Stomach (tissue), 9 donors: ENCODE measurements around the gene MBNL2. TPM values are rescaled to one million over a fixed set of nuclear protein-coding genes. Genes with fewer than 3 reads are reported as not detected.

Experiments
- DNase-seq, 2 donors: peaks; one replicate each; pipeline versions ENCODE4 v3.0.0 to v3.0.0-alpha.2; 2013 to 2019
- H3K27ac ChIP-seq, 5 donors: fragments of 200-600 bp in 4 of 5; sonication (generic) in 4 of 5; one replicate each; pipeline ENCODE4 v1.5.1; 2013 to 2019; ENCODE audit warnings: mild to moderate bottlenecking in 1 of 5, moderate library complexity in 1 of 5
- H3K27me3 ChIP-seq, 3 donors: fragments of 200-600 bp; sonication (generic); one replicate each; pipeline ENCODE4 v1.5.1; 2017 to 2019; ENCODE audit warnings: mixed run types in 1 of 3
- H3K36me3 ChIP-seq, 4 donors: fragments of 200-600 bp; sonication (generic); 1 replicate in 3 of 4; 2 replicates in 1 of 4; pipeline ENCODE4 v1.5.1; 2016 to 2019
- H3K4me1 ChIP-seq, 4 donors: fragments of 200-600 bp; sonication (generic); one replicate each; pipeline ENCODE4 v1.5.1; 2016 to 2019
- H3K4me3 ChIP-seq, 4 donors: fragments of 200-600 bp; sonication (generic) in 3 of 4; one replicate each; pipeline ENCODE4 v1.5.1; 2016 to 2019; ENCODE audit warnings: mild to moderate bottlenecking in 1 of 4
- H3K9me3 ChIP-seq, 4 donors: fragments of 200-600 bp; sonication (generic); one replicate each; pipeline ENCODE4 v1.5.1; 2016 to 2019
- CTCF ChIP-seq, 7 experiments: fragments of 450-650 bp in 4 of 7; fragments of 200-600 bp in 3 of 7; sonication (generic) in 3 of 7; IDR thresholded peaks; one replicate each; pipeline ENCODE4 v1.5.1; 2016 to 2019; ENCODE audit warnings: antibody characterized with exemption in 7 of 7, control low read depth in 2 of 7, mild to moderate bottlenecking in 1 of 7
- EP300 ChIP-seq: sonication (generic); formaldehyde crosslinking; IDR thresholded peaks from one replicate; pipeline ENCODE4 v1.6.1; 2017; ENCODE audit warnings: antibody characterized with exemption
- POLR2A ChIP-seq, 4 donors: fragments of 450-650 bp; IDR thresholded peaks; one replicate each; pipeline ENCODE4 v1.6.1; 2016; ENCODE audit warnings: antibody characterized with exemption in 4 of 4, control low read depth in 2 of 4, mild to moderate bottlenecking in 1 of 4, moderate library complexity in 1 of 4
- POLR2AphosphoS5 ChIP-seq, 3 donors: sonication (generic); formaldehyde crosslinking; IDR thresholded peaks; one replicate each; pipeline ENCODE4 v1.6.1; 2016; ENCODE audit warnings: antibody characterized with exemption in 3 of 3
- WGBS, 5 donors: extraction: QIAGEN DNeasy Blood & Tissue Kit in 3 of 5; methylation state at CpG; one replicate each; pipeline versions ENCODE4 v1.1.5 to v1.1.7; 2013 to 2018; 5-methylcytosine and 5-hydroxymethylcytosine counted together
- intact Hi-C: fragments of 100-400 bp; cut with DNase I; formaldehyde crosslinking; loops from one replicate; pipeline ENCODE4 v1.15.1; 2023; ENCODE audit warnings: low total_unique reads
- polyA plus RNA-seq, 3 donors: library from polyadenylated mRNA; stranded (reverse); fragments of 200-250 nt; gene quantifications; one replicate each; pipeline ENCODE4 v1.2.3, GENCODE V29; 2013
- total RNA-seq, 5 donors: library from RNA; depleted of rRNA; stranded (reverse); fragments of >200 nt; gene quantifications; one replicate each; pipeline versions ENCODE4 v1.1.0 to v1.2.3, GENCODE V29; 2014 to 2016
- donor health status: healthy with polysubstance abuse.
- donor health status: Bipolar disorder and iron deficiency.
- donor health status: healthy.

The MBNL2 gene
- total and polyA plus RNA-seq, 8 donors = 8.3 to 74.5 (median 25.6) TPM

- intact Hi-C loops = no loop called here
- WGBS, 5 donors = 83 to 100% (median 93%) methylated on average over 1 of the region's 1 CpG
- H3K27ac ChIP-seq = peak overlapping the region in 3 of 5 donors; percentile 59 to 81 (median 71)
- no peaks in the 10 kb centered on the region for H3K9me3 ChIP-seq
- DNase-seq = no peak
- no peak for TF ChIP-seq POLR2A (IDR thresholded peaks at IDR 0.05)
- no peak for TF ChIP-seq EP300
- TF ChIP-seq CTCF (IDR thresholded peaks at IDR 0.05) = no peak
- no peak for TF ChIP-seq POLR2AphosphoS5 (IDR thresholded peaks at IDR 0.05)
- peaks cover 41 to 95% (median 73%) of the 10 kb centered on the region in 4 donors for H3K4me1 ChIP-seq
- peaks cover 0 to 5% (median 0%) of the 10 kb centered on the region in 4 donors for H3K36me3 ChIP-seq
- H3K27me3 ChIP-seq = no peaks in the 10 kb centered on the region
- no peak overlapping the region for H3K4me3 ChIP-seq
Observed at GRCh38 chr13:97233499-97233898, 11.4 kb downstream of the MBNL2 start.

- 69 to 82% (median 77%) methylated on average over 5 of the region's 5 CpGs for WGBS, 5 donors
- no peak for DNase-seq
- H3K36me3 ChIP-seq = peaks cover 0 to 5% (median 0%) of the 10 kb centered on the region in 4 donors
- no peaks in the 10 kb centered on the region for H3K9me3 ChIP-seq
- peak overlapping the region in 1 of 4 donors; percentile 25 for H3K4me3 ChIP-seq
- peak overlapping the region; percentile 27 to 81 (median 59) for H3K27ac ChIP-seq
- H3K4me1 ChIP-seq = peaks cover 44 to 95% (median 78%) of the 10 kb centered on the region in 4 donors
- intact Hi-C loops = no loop called here
- TF ChIP-seq POLR2A (IDR thresholded peaks at IDR 0.05) = no peak
- TF ChIP-seq POLR2AphosphoS5 (IDR thresholded peaks at IDR 0.05) = no peak
- no peak for TF ChIP-seq EP300
- TF ChIP-seq CTCF (IDR thresholded peaks at IDR 0.05) = no peak
- H3K27me3 ChIP-seq = no peaks in the 10 kb centered on the region
Observed at GRCh38 chr13:97234236-97234635, 12.1 kb downstream of the MBNL2 start.

- DNase-seq = peak; percentile 64 to 85
- Histone ChIP-seq H3K4me1 (peaks cover 47 to 95% (median 80%) of the 10 kb centered on the region in 4 donors), H3K9me3 (no peaks in the 10 kb centered on the region), H3K36me3 (peaks cover 0 to 5% (median 0%) of the 10 kb centered on the region in 4 donors), H3K27me3 (no peaks in the 10 kb centered on the region), H3K4me3 (peak overlapping the region in 1 of 4 donors; percentile 25), H3K27ac (peak overlapping the region; percentile 27 to 81 (median 59))
- WGBS, 5 donors = 36 to 59% (median 46%) methylated on average over 13 of the region's 13 CpGs
- intact Hi-C loops = no loop called here
- TF ChIP-seq EP300 (no peak), POLR2AphosphoS5 (IDR thresholded peaks at IDR 0.05) (peak in 1 of 3 donors; percentile 72)
Observed at GRCh38 chr13:97234742-97235141, 12.6 kb downstream of the MBNL2 start.

GRCh38 chr13:97235549-97236231, 13.6 kb downstream of the MBNL2 start:
- H3K4me1 ChIP-seq = peaks cover 52 to 96% (median 84%) of the 10 kb centered on the region in 4 donors
- H3K4me3 ChIP-seq = peak overlapping the region in 3 of 4 donors; percentile 11 to 25 (median 13)
- DNase-seq = peak; percentile 67 to 82
- H3K36me3 ChIP-seq = peaks cover 0 to 5% (median 0%) of the 10 kb centered on the region in 4 donors
- no peaks in the 10 kb centered on the region for H3K9me3 ChIP-seq
- no peaks in the 10 kb centered on the region for H3K27me3 ChIP-seq
- intact Hi-C loops = no loop called here
- TF ChIP-seq POLR2AphosphoS5 (IDR thresholded peaks at IDR 0.05) (no peak), EP300 (no peak), CTCF (IDR thresholded peaks at IDR 0.05) (no peak), POLR2A (IDR thresholded peaks at IDR 0.05) (no peak)
- WGBS, 5 donors = 40 to 59% (median 47%) methylated on average over 18 of the region's 18 CpGs
- peak overlapping the region; percentile 56 to 81 (median 59) for H3K27ac ChIP-seq

- no peak overlapping the region for H3K4me3 ChIP-seq
- DNase-seq = no peak
- H3K36me3 ChIP-seq = no peaks in the 10 kb centered on the region
- H3K27ac ChIP-seq = no peak overlapping the region
- peaks cover 60 to 96% (median 87%) of the 10 kb centered on the region in 4 donors for H3K4me1 ChIP-seq
- TF ChIP-seq POLR2AphosphoS5 (IDR thresholded peaks at IDR 0.05) = no peak
- TF ChIP-seq EP300 = no peak
- TF ChIP-seq CTCF (IDR thresholded peaks at IDR 0.05) = no peak
- TF ChIP-seq POLR2A (IDR thresholded peaks at IDR 0.05) = no peak
- intact Hi-C loops = no loop called here
- H3K27me3 ChIP-seq = no peaks in the 10 kb centered on the region
- WGBS, 5 donors = 38 to 77% (median 61%) methylated on average over 1 of the region's 1 CpG
- no peaks in the 10 kb centered on the region for H3K9me3 ChIP-seq
Observed at GRCh38 chr13:97237388-97237787, 15.3 kb downstream of the MBNL2 start.
